Measurements from ENCODE around the gene FKRP. TPM values are rescaled to one million over a fixed set of nuclear protein-coding genes. Genes with fewer than 3 reads are reported as not detected.
"Not testable (repeated sequence)": the region's sequence is repeated elsewhere in the genome, so short reads cannot be mapped to it uniquely, and the experiment has no call there.

Gene FKRP
- total RNA-seq, 1 experiment from 2014 or later, result 35.0 TPM

DNA sequence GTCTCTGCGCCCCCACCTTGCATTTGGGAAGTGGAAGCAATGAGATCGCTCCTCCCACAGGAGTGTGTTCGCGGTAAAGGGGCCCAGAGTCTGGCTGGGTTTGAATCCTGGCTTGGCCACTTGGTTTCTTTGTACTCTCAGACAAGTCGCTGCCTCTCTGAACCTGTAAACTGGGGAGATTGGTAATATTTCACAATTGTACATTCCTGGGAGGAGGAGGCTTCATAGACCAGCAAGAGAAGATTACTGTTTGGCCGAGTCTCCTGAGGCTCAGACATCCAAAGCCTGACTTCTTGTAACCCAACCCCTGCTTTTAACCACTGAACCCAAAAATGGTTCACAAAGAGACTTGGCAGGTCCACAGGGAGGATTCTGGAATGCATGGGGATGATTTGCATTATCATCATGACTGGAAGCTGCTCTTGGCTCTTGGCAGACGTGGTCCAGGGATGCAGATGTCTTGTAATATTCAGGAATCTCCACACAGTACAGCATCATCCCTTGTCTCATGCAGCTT is 14.0 kb downstream of the FKRP start:
- no TSS peak for BruUV-seq (replicated peaks)
- Mint-ChIP-seq H3K4me3 (ENCODE audit: low read depth, unreplicated experiment) (no peak overlapping the region), H3K36me3 (ENCODE audit: insufficient read depth, unreplicated experiment) (peaks cover 13% of the 10 kb centered on the region), H3K27me3 (ENCODE audit: unreplicated experiment) (no peaks in the 10 kb centered on the region), H3K27ac (ENCODE audit: unreplicated experiment) (no peak overlapping the region), H3K4me1 (ENCODE audit: low read depth, unreplicated experiment) (peaks cover 5% of the 10 kb centered on the region), H3K9me3 (ENCODE audit: low read depth, unreplicated experiment) (no peaks in the 10 kb centered on the region)
- DNase-seq, result no peak
- no peak for TF ChIP-seq CTCF (IDR thresholded peaks at IDR 0.05; ENCODE audit: unreplicated experiment)
- CTCF ChIA-PET, result interaction anchor here (1.2 kb wide), 1 partner anchor 10 kb away, joined by 3 read pairs; no protein-coding TSS in a partner anchor
- intact Hi-C loops (cut with micrococcal nuclease; ENCODE audit: unreplicated experiment), result loop anchor here (10.0 kb wide), 2 partner anchors 235 to 275 kb away; no protein-coding TSS in a partner anchor

DNA sequence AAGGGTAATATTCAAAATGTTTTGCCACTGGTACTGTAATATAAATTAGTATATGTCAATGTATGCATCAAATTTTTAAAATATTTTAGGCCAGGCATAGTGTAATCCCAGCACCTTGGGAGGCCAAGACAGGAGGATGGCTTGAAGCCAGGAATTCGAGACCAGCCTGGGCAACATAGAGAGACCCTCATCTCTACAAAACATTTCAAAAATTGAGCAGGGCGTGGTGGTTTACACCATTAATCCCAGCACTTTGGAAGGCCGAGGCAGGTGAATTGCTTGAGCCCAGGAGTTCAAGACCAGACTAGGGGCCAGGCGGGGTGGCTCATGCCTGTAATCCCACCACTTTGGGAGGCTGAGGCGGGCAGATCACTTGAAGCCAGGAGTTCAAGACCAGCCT is 14.5 kb downstream of the FKRP start:
- Mint-ChIP-seq H3K27ac (ENCODE audit: unreplicated experiment) (no peak overlapping the region), H3K4me1 (ENCODE audit: low read depth, unreplicated experiment) (peaks cover 10% of the 10 kb centered on the region), H3K4me3 (ENCODE audit: low read depth, unreplicated experiment) (no peak overlapping the region), H3K36me3 (ENCODE audit: insufficient read depth, unreplicated experiment) (peaks cover 13% of the 10 kb centered on the region), H3K27me3 (ENCODE audit: unreplicated experiment) (no peaks in the 10 kb centered on the region), H3K9me3 (ENCODE audit: low read depth, unreplicated experiment) (no peaks in the 10 kb centered on the region)
- no TSS peak for BruUV-seq (replicated peaks)
- intact Hi-C loops (cut with micrococcal nuclease; ENCODE audit: unreplicated experiment), result no loop called here
- TF ChIP-seq CTCF (IDR thresholded peaks at IDR 0.05; ENCODE audit: unreplicated experiment), result no peak
- no peak for DNase-seq
- CTCF ChIA-PET, result interaction anchor here (1.2 kb wide), 1 partner anchor 10 kb away, joined by 3 read pairs; no protein-coding TSS in a partner anchor

- H3K4me1 Mint-ChIP-seq (ENCODE audit: low read depth, unreplicated experiment); H3K27ac Mint-ChIP-seq (ENCODE audit: unreplicated experiment); H3K27me3 Mint-ChIP-seq (ENCODE audit: unreplicated experiment); H3K4me3 Mint-ChIP-seq (ENCODE audit: low read depth, unreplicated experiment); intact Hi-C loops (cut with micrococcal nuclease; ENCODE audit: unreplicated experiment); BruUV-seq (replicated peaks); DNase-seq; H3K9me3 Mint-ChIP-seq (ENCODE audit: low read depth, unreplicated experiment): not testable (repeated sequence)
- peaks cover 13% of the 10 kb centered on the region for H3K36me3 Mint-ChIP-seq (ENCODE audit: insufficient read depth, unreplicated experiment)
- CTCF ChIA-PET, result interaction anchor here (1.2 kb wide), 1 partner anchor 9 kb away, joined by 3 read pairs; no protein-coding TSS in a partner anchor
These were observed 15.0 kb downstream of the FKRP start for GRCh38 chr19:46760897-46761296.

- Mint-ChIP-seq H3K36me3 (ENCODE audit: insufficient read depth, unreplicated experiment) (peaks cover 13% of the 10 kb centered on the region), H3K27ac (ENCODE audit: unreplicated experiment) (no peak overlapping the region), H3K27me3 (ENCODE audit: unreplicated experiment) (no peaks in the 10 kb centered on the region), H3K4me1 (ENCODE audit: low read depth, unreplicated experiment) (peaks cover 10% of the 10 kb centered on the region), H3K4me3 (ENCODE audit: low read depth, unreplicated experiment) (no peak overlapping the region), H3K9me3 (ENCODE audit: low read depth, unreplicated experiment) (no peaks in the 10 kb centered on the region)
- no peak for DNase-seq
- intact Hi-C loops (cut with micrococcal nuclease; ENCODE audit: unreplicated experiment), result no loop called here
- no peak for TF ChIP-seq CTCF (IDR thresholded peaks at IDR 0.05; ENCODE audit: unreplicated experiment)
- CTCF ChIA-PET, result no interaction called here
- BruUV-seq (replicated peaks), result no TSS peak
These were observed 15.6 kb downstream of the FKRP start for GRCh38 chr19:46761418-46761831.

GRCh38 chr19:46762245-46762890 is 16.5 kb downstream of the FKRP start:
- Mint-ChIP-seq H3K36me3 (ENCODE audit: insufficient read depth, unreplicated experiment) (peaks cover 5% of the 10 kb centered on the region), H3K4me1 (ENCODE audit: low read depth, unreplicated experiment) (peaks cover 10% of the 10 kb centered on the region), H3K27ac (ENCODE audit: unreplicated experiment) (no peak overlapping the region), H3K4me3 (ENCODE audit: low read depth, unreplicated experiment) (no peak overlapping the region), H3K9me3 (ENCODE audit: low read depth, unreplicated experiment) (no peaks in the 10 kb centered on the region), H3K27me3 (ENCODE audit: unreplicated experiment) (no peaks in the 10 kb centered on the region)
- CTCF ChIA-PET, result no interaction called here
- BruUV-seq (replicated peaks), result no TSS peak
- DNase-seq, result no peak
- no peak for TF ChIP-seq CTCF (IDR thresholded peaks at IDR 0.05; ENCODE audit: unreplicated experiment)
- intact Hi-C loops (cut with micrococcal nuclease; ENCODE audit: unreplicated experiment), result no loop called here
